HG02973 (cell line): ENCODE results near the gene MAP3K12.
"Not testable (repeated sequence)": the region's sequence is repeated elsewhere in the genome, so short reads cannot be mapped to it uniquely, and the experiment has no call there.

Source experiments
- ATAC-seq: cut with Tn5 transposase; IDR thresholded peaks from one replicate; pipeline ENCODE4 v1.9.1; 2021; ENCODE audit warnings: moderate library complexity; ENCODE audit not compliant: unreplicated experiment

MAP3K12 gene

GRCh38 chr12:53443955-53444354 lies 55.3 kb downstream of the MAP3K12 start:
- no peak for ATAC-seq

- ATAC-seq = peak; percentile 98
Observed at GRCh38 chr12:53441040-53441833, 58.0 kb downstream of the MAP3K12 start, which contains the start of gene PRR13. TSS of gene PRR13 (plus strand) at chr12:53441734. CDS start at chr12:53442715, 981 bp downstream.

GRCh38 chr12:53439582-53439981 lies 59.7 kb downstream of the MAP3K12 start:
- not testable (repeated sequence) for ATAC-seq

- ATAC-seq = not testable (repeated sequence)
Observed at GRCh38 chr12:53435326-53435725, 63.9 kb downstream of the MAP3K12 start.

- ATAC-seq = no peak
Observed at GRCh38 chr12:53431187-53431586, 68.1 kb downstream of the MAP3K12 start.

GRCh38 chr12:53430116-53430515 lies 69.1 kb downstream of the MAP3K12 start:
- no peak for ATAC-seq
